Esophagus muscularis mucosa (tissue), 4 donors: ENCODE measurements around the gene LCE1B. TPM values are rescaled to one million over a fixed set of nuclear protein-coding genes. Genes with fewer than 3 reads are reported as not detected.

Source experiments
- DNase-seq: peaks from one replicate; pipeline ENCODE4 v3.0.0-alpha.2; 2017; ENCODE audit errors: extremely low spot score
- H3K27ac ChIP-seq, 4 donors: fragments of 200-600 bp; sonication (generic); replicated peaks in 1 of 4; 1 replicate in 3 of 4; 2 replicates in 1 of 4; pipeline ENCODE4 v1.5.1; 2016 to 2019; ENCODE audit warnings: mild to moderate bottlenecking in 1 of 4
- H3K27me3 ChIP-seq, 4 donors: fragments of 200-600 bp; sonication (generic); one replicate each; pipeline versions ENCODE4 v1.5.1 to v1.6.0; 2016 to 2019
- H3K36me3 ChIP-seq, 4 donors: fragments of 200-600 bp; sonication (generic); one replicate each; pipeline ENCODE4 v1.5.1; 2016 to 2019
- H3K4me1 ChIP-seq, 4 donors: fragments of 200-600 bp; sonication (generic); one replicate each; pipeline ENCODE4 v1.5.1; 2016 to 2019
- H3K4me3 ChIP-seq, 4 donors: fragments of 200-600 bp; sonication (generic); 1 replicate in 2 of 4; 2 replicates in 2 of 4; pipeline ENCODE4 v1.5.1; 2016 to 2019; ENCODE audit warnings: mild to moderate bottlenecking in 4 of 4, moderate library complexity in 1 of 4
- H3K9me3 ChIP-seq, 4 donors: fragments of 200-600 bp; sonication (generic); 1 replicate in 3 of 4; 2 replicates in 1 of 4; pipeline ENCODE4 v1.5.1; 2016 to 2019
- EP300 ChIP-seq: sonication (generic); formaldehyde crosslinking; IDR thresholded peaks from one replicate; pipeline ENCODE4 v1.6.1; 2017; ENCODE audit warnings: antibody characterized with exemption
- POLR2A ChIP-seq: fragments of 450-650 bp; IDR thresholded peaks from one replicate; pipeline ENCODE4 v1.6.1; 2017; ENCODE audit warnings: antibody characterized with exemption, moderate library complexity, mild to moderate bottlenecking, low read depth
- POLR2AphosphoS5 ChIP-seq, 2 donors: sonication (generic); formaldehyde crosslinking; IDR thresholded peaks; one replicate each; pipeline ENCODE4 v1.6.1; 2017; ENCODE audit warnings: antibody characterized with exemption in 2 of 2
- whole genome bisulfite sequencing: methylation state at CpG from one replicate; pipeline ENCODE4 v1.1.5; 2018; 5-methylcytosine and 5-hydroxymethylcytosine counted together
- intact Hi-C: fragments of 100-400 bp; cut with DNase I; formaldehyde crosslinking; loops from one replicate; pipeline ENCODE4 v1.15.1; 2023
- total RNA-seq, 4 donors: library from RNA; depleted of rRNA; stranded (reverse); fragments of >200 nt; gene quantifications; one replicate each; pipeline versions ENCODE4 v1.1.0 to v1.2.1, GENCODE V29; 2016
- TF ChIP-seq, protein P1 (sequence below), 3 experiments: fragments of 200-600 bp in 2 of 3; fragments of 450-650 bp in 1 of 3; sonication (generic) in 2 of 3; IDR thresholded peaks; one replicate each; pipeline ENCODE4 v1.5.1; 2017 to 2019; ENCODE audit warnings: antibody characterized with exemption in 3 of 3, mild to moderate bottlenecking in 2 of 3, moderate library complexity in 1 of 3

The LCE1B gene, protein sequence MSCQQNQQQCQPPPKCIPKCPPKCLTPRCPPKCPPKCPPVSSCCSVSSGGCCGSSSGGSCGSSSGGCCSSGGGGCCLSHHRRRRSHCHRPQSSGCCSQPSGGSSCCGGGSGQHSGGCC
- not detected for total RNA-seq

DNA sequence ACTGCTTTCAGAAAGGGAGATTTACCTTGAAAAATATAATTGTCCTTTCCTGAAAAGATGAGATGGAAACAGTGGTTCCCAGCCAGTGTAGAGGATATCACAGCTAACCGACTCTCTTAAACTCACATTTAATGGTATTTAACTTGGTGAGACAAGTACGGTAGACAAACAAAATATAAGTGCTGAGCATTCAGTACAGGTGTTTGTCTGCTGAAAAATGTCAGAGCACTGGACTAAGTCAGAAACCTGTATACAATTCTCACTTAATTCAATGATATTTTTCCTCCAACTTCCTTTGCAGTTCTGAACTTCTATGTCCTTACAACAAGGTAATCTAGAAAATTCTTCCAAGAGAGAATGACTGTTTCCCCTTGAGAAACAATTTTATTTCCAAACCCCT lies at the start of gene LCE1B:
LCE1B (plus strand) TSS at position 301 of the 400 bp plus-strand sequence. CDS start 476 bp downstream, outside the sequence.
- Histone ChIP-seq H3K27me3 (no peaks in the 10 kb centered on the region), H3K36me3 (no peaks in the 10 kb centered on the region), H3K27ac (no peak within 1 kb of the TSS), H3K9me3 (no peaks in the 10 kb centered on the region), H3K4me3 (no peak within 1 kb of the TSS), H3K4me1 (no peaks in the 10 kb centered on the region)
- TF ChIP-seq EP300 = no peak
- TF ChIP-seq, protein P1, sequence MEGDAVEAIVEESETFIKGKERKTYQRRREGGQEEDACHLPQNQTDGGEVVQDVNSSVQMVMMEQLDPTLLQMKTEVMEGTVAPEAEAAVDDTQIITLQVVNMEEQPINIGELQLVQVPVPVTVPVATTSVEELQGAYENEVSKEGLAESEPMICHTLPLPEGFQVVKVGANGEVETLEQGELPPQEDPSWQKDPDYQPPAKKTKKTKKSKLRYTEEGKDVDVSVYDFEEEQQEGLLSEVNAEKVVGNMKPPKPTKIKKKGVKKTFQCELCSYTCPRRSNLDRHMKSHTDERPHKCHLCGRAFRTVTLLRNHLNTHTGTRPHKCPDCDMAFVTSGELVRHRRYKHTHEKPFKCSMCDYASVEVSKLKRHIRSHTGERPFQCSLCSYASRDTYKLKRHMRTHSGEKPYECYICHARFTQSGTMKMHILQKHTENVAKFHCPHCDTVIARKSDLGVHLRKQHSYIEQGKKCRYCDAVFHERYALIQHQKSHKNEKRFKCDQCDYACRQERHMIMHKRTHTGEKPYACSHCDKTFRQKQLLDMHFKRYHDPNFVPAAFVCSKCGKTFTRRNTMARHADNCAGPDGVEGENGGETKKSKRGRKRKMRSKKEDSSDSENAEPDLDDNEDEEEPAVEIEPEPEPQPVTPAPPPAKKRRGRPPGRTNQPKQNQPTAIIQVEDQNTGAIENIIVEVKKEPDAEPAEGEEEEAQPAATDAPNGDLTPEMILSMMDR (IDR thresholded peaks at IDR 0.05) = no peak
- TF ChIP-seq POLR2A = no peak
- TF ChIP-seq POLR2AphosphoS5 (IDR thresholded peaks at IDR 0.05) = no peak
- intact Hi-C loops = no loop called here
- WGBS = 86% methylated on average over 2 of the region's 2 CpGs
- peak; percentile 53 for DNase-seq

DNA sequence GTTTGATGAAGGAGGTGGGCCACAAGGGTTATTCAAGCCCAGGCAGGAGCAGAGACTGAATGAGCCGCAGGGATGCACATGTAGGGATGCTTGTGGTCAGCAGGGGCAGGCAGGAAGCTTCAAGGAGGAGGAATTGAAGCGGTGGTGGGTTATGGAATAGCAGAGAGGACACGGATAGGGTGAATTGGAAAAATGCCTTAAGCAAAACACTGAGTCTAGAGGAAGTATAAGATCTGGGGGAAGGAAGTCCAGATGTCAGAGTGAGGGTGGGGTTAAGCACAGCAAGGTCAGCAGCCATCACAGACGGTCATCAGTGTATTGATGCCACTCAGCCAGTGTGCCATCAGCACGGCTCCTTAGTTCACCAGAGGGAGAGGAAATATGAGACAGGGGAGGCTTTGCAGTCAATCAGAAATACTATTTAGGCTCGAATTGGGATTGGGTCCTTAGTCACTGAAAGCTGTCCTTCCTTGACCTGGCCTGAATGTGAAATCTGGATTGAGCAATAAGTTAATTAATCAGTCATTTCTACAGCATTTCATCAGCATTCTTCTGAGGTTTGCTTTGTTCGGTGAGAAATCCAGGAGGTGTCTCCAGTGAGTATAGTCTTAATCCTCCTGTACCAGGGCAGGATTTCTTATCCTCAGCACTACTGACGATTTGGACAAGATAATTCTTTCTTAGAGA lies 42.8 kb upstream of the LCE1B start:
- H3K27ac ChIP-seq = no peak overlapping the region
- H3K4me3 ChIP-seq = no peak overlapping the region
- no peak for DNase-seq
- H3K4me1 ChIP-seq = no peaks in the 10 kb centered on the region
- H3K27me3 ChIP-seq = no peaks in the 10 kb centered on the region
- TF ChIP-seq POLR2A = no peak
- TF ChIP-seq, protein P1 (IDR thresholded peaks at IDR 0.05) = no peak
- no peak for TF ChIP-seq EP300
- TF ChIP-seq POLR2AphosphoS5 (IDR thresholded peaks at IDR 0.05) = no peak
- WGBS = 68% methylated on average over 8 of the region's 8 CpGs
- no peaks in the 10 kb centered on the region for H3K9me3 ChIP-seq
- intact Hi-C loops = no loop called here
- H3K36me3 ChIP-seq = no peaks in the 10 kb centered on the region

DNA sequence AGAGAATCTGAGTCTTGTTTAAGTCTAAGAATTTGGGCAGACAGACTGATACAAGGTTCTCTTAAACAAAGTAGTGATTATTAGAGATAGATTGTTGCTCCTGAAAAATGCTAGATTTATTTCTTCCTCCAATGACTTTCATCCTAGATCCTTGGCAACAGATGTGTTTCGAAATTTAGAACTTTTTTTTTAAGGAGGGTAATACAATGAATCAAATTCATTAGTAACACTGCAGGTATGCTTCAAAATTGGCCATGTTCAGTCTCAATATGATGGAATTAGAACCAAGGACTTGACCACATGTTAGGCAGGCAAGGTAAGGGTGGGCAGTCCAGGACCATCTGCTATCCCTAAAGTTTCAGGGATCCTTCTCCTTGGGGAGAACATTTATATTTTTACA lies 41.4 kb upstream of the LCE1B start:
- WGBS = 87% methylated on average over 1 of the region's 1 CpG
- Histone ChIP-seq H3K9me3 (no peaks in the 10 kb centered on the region), H3K36me3 (no peaks in the 10 kb centered on the region), H3K4me3 (no peak overlapping the region), H3K4me1 (no peaks in the 10 kb centered on the region), H3K27me3 (no peaks in the 10 kb centered on the region), H3K27ac (no peak overlapping the region)
- TF ChIP-seq POLR2AphosphoS5 (IDR thresholded peaks at IDR 0.05) = no peak
- TF ChIP-seq, protein P1 (IDR thresholded peaks at IDR 0.05) = no peak
- TF ChIP-seq EP300 = no peak
- TF ChIP-seq POLR2A = no peak
- intact Hi-C loops = no loop called here
- DNase-seq = no peak

DNA sequence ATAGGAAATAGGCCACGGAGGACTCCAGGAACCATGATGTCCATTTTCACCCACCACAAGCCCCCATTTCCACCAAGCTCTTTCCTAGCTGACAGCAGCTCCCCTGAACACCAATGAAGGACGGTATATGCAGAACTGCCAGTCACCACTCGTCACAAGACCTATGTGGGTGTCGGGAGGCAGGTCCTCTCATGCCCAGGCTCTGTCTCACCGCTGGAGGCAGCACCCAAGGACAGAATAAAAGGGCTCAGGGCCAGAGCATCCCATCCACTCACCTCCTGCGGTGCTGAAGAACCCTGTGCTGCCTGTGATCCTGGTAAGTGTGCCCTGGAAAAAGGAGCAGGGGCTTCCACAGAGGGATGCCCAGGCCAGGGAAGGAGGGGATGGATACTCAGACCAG lies 36.9 kb upstream of the LCE1B start, which contains the start of gene LCE1F:
LCE1F (plus strand) TSS at position 266 of the 400 bp plus-strand sequence. CDS start 1,232 bp downstream, outside the sequence.
- 77% methylated on average over 6 of the region's 6 CpGs for WGBS
- TF ChIP-seq, protein P1 (IDR thresholded peaks at IDR 0.05) = no peak
- no peak for TF ChIP-seq POLR2AphosphoS5 (IDR thresholded peaks at IDR 0.05)
- TF ChIP-seq POLR2A = no peak
- TF ChIP-seq EP300 = no peak
- Histone ChIP-seq H3K27ac (no peak within 1 kb of the TSS), H3K27me3 (peaks cover 0 to 4% (median 0%) of the 10 kb centered on the region in 4 donors), H3K36me3 (no peaks in the 10 kb centered on the region), H3K9me3 (no peaks in the 10 kb centered on the region), H3K4me1 (no peaks in the 10 kb centered on the region), H3K4me3 (no peak within 1 kb of the TSS)
- intact Hi-C loops = no loop called here
- DNase-seq = no peak
